DMS53 treated with DMSO at 0.1 percent for 48 hours (cell line): Measurements from ENCODE around the gene ERF.

Experiments used
- DNase-seq: peaks from one replicate; lab custom pipeline; 2025; ENCODE audit not compliant: unreplicated experiment; lab: John Stamatoyannopoulos, UW

Gene ERF

DNA sequence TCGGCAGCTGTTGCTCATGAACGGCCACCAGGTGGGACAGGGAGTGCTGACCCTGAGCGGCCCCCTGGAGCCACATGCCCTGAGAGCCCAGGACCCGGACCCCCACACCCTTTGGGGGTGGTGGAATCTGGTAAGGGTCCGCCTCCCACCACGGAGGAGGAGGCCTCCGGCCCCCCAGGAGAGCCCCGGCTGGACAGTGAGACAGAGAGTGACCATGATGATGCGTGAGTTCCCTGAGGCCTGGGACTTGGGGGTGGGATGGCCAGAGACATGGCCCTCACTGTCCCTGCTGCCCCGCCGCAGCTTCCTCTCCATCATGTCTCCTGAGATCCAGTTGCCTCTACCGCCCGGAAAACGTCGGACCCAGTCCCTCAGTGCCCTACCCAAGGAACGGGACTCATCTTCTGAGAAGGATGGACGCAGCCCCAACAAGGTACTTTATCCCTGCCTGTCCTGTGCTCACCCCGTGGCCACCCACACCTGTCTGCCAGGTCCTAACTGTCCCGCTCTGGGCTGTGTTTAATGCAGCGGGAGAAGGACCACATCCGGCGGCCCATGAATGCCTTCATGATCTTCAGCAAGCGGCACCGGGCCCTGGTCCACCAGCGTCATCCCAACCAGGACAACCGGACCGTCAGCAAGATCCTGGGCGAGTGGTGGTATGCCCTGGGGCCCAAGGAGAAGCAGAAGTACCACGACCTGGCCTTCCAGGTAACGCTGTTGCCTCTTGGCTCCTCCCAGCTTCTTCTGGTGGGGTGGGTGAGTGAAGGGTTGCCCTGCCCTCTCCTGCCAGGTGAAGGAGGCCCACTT is 32.3 kb upstream of the ERF start:
- DNase-seq: no peak

DNA sequence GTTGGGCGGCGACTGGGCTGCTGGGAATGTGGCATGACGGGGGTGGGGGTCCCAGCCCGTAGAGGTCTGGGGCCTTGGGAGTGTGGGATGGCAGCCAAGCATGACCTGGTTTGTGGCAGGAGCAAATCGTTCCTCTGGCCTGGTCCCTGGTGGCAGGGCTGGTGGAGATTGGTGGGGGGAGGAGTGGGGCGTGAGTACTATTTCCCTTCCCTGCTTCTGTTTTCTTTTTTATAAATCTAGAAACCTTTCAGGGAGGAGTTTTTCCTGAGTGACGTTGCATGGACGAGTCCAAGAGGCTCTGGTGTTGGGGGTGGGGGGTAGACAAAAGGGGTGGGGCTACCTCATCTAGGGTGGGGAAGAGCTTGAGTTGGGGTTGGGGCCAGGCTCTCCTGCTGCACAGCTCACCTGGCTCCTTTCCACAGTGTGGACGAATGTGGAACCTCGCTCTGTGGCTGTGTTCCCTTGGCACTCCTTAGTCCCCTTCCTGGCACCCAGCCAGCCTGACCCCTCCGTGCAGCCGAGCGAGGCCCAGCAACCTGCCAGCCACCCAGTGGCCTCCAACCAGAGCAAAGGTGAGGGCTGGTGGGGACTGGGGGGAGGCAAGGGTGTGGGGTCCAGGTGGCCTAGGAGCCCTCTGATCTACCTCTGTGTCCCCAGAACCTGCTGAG is 31.6 kb upstream of the ERF start:
- DNase-seq: no peak

DNA sequence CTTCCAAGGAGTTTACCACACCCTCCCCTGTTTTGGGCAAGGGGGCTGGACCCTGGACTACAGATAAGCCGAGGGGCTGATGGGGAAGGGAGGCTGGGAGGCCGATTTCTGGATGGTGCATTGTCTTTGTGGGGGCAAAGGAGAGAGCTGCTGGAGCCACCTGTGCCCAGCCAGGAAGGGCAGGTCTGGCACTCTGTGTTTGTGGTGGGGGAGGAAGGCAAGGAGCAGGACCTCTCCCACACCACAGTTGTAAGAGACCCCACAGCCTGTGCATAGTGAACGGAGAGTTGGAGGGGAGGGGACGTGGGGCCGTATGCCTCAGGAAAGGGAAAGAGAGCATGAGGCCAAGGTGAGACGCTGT is 31.0 kb upstream of the ERF start:
- DNase-seq: no peak

DNA sequence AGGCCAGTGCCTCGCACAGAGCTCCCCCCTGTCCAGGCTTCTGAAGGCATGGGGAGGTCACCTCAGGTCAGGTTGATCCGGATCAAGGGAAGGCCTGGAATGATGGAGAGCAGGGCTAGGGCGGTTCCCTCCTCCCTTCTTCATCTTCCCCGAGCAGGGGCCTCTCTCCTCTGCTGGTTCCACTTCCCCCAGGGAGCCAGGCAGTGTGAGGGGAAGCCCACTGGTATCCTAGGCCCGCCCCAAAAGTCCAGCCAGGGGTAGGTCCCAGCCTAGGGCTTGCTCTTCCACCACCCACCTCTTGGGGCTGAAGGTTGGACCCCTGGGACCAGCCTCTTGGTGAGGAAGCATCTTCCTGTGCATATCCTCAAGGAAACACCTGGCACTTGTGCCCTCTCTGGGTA is 30.6 kb upstream of the ERF start:
- DNase-seq: no peak

DNA sequence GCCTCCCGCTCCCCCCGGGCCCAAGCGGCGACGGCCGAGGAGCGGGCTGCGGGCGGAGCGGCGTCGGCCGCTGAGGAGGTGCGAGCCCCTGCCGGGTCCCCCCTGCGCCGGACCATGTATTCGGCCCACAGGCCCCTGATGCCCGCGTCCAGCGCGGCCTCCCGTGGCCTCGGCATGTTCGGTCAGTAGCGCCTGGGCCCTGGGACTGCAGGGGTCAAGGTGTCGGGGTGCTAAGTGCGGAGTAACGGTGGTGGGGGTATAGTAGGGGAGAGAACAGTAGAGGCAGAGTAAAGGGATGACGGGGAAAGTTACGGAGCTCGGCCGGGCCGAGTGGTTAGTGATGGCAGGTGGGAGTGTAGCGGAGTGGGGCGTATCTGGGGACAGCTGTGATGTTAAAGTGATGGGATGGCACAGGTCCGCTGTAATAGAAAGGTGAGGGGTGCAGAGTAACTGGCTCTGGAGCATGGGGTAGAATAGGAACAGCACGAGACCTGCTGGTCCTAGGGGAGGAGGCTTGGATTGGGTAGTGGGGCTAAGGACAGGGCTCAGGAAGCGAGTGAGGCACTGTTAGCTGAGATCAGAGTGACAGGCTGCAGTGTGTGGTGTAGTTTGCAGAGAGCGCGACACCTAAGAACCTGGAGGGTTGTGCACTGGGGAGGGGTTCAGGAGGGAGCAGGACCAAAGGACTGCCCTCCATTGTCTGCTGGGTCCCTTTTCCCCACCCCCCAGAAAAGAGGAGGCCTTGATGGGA is 29.8 kb upstream of the ERF start:
- no peak for DNase-seq

DNA sequence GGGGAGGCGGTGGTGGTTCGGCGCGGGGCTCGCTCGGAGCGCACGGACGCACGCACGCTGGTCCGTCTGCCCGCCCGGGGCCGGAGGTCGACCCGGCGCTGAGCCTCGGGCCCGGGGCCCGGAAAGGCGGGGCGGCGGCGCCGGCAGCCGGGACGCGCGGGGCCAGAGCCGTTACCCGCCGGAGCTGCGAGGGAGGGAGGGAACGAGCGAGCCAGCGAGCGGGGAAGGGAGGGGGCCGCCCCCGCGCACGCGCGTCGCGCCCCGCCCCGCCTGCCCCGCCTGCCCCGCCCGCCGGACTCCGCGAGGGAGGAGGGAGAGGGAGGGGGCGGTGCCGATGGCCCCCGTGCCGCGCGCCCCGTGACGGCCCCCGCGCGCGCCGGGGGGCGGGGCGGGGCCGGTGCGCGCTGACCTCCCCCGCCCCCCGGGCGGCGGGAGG is 29.2 kb upstream of the ERF start:
- DNase-seq: peak; percentile 49

DNA sequence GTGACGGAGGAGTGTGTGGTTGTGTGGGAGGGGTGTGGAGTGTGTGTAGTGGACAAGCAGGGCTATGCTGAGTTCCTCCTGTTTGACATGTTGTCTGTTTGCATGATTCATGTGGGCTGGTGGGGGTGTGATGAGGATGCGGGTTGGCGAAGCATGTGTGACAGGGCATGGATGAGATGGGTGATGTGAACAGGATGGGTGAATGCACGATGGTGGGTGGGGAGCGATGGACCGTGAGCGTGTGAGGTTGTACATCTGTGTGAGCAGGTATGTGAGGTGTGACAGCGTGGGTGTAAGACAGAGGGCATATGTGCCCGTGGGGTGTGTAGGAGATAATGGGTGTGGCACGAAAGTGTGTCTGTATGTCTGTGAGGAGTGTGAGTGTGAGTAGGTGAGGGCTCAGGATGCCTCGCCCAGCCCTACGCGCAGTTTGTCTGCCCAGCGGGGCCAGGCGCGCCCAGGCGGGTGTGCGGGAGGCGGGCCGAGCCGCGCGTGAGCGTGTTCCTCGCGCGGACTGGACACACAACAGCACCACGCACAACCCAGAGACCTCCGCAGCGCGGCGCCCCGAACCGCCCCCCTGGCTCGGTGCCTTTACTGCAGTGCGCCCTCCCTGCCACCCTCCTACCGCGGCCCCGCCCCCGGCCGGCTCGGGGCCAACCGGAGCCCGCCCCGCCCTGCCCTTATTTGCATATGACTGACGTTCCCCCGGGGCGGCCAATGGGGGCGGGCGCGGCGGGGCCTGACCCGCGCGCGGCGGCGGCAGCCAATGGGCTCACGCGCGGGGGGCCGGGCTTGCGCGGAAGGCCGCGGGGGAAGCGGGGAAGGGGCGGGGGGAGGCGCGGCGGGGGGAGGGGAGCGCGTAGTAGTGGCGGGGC is 28.5 kb upstream of the ERF start:
- peak; percentile 83 for DNase-seq

DNA sequence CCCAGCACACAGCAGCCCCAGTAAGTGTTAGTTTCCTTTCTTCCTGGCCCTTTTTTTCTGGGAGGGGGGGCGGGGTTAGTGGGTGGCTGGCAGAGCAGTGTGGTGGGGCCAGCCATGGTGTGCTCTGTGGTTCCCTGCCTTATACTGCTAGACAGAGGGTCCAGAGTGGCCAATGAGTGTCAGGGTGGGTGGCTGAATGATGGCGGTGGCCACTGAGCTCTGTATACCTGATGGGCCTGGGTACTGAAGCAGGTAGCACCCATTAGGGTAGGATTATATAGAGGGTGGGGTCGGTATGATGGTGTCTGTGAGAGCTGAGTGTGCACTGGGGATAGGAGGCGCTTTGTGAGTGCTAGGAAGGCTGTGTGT is 27.9 kb upstream of the ERF start:
- DNase-seq: no peak

DNA sequence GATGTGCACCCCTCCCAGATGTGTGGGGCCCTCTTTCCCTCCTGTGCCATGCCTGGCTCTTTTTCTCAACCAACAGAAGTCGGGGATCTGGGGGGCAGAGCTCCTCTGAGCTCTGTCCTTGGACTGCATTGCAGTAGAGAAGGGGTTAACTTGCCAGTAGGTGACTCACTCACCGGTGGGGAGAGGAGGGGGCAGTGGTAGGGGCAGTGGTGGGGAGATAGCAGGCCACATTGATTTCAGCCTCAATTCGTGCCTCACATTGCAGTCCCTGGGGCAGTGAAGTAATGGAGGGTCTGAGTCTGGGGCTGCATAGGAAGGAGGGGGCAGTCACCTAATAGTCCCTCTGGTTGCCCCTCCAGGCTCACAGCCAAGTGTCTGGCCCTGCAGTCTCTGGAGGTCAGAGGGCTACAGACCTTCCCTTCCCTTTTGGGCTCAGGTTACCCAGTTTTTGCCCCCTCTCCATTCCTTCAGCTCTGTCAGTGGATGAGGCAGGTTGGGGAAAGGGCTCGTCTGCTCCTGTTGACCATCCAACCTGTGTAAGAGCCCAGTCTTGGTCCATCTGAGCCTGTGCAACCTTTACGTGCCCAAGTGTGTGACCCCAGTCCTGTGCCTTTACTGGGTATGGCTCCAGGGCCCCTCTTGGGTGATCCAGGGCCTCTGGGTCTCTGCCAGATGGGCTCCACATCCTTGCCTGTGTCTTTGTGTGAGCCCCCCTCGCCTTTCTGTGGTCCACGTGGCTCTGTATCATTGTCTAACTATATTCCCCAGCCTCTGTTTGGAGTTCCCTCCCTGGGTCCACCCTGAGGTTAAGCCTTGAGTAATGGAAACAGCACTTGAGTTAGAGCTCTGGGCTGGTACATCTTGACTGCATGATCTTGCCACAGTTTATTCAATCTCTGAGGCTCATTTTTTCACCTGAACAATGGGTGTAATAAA is 27.2 kb upstream of the ERF start:
- DNase-seq: no peak

DNA sequence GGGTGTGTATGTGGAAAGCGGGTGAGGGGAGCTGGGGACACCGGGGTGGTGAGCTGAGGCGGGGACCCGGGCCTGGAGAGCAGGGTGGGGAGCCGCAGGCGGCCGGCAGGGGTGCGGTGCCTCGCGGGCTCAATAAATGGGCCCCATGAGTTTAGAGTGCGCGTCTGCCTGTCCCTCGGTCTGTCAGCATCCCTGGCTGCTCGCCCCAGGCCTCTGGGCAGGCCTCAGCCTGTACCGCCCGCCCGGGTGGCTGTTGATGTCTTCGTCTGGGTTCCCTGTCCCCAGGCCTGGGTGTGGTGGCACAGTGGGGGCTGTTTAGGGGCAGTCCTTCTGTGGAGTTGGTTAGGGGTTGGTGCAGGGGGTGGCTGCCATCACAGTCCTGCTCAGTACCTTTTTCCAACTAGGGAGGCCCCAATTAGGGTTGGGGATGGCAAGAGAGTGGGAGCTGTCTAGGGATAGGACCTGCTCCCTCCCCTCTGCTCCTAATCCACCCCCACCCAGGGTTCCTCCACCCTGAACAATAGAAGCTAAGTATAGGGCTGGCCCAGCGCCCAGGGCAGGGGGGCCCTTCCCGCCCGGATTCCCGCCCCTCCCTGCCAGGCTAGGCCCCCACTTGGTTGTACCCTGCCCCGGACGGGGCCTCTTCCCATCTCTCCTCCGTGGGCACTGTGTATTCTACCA is 26.4 kb upstream of the ERF start:
- no peak for DNase-seq

DNA sequence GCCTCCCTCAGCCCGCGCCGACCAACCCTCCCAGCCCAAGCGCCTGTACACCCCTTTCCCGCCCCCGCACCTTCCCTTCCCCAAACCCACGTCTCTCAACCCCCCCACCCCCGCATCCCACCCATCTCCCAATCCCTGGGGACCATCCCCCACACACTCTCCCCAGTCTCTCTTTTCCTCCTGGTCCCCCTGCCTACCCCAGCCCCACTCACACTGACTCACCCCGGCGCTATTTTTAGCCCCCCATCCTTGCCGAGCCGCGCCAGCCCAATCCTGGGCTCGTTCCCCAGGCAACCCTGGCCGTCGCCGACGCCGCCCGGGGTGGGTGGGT is 25.9 kb upstream of the ERF start:
- DNase-seq: no peak

DNA sequence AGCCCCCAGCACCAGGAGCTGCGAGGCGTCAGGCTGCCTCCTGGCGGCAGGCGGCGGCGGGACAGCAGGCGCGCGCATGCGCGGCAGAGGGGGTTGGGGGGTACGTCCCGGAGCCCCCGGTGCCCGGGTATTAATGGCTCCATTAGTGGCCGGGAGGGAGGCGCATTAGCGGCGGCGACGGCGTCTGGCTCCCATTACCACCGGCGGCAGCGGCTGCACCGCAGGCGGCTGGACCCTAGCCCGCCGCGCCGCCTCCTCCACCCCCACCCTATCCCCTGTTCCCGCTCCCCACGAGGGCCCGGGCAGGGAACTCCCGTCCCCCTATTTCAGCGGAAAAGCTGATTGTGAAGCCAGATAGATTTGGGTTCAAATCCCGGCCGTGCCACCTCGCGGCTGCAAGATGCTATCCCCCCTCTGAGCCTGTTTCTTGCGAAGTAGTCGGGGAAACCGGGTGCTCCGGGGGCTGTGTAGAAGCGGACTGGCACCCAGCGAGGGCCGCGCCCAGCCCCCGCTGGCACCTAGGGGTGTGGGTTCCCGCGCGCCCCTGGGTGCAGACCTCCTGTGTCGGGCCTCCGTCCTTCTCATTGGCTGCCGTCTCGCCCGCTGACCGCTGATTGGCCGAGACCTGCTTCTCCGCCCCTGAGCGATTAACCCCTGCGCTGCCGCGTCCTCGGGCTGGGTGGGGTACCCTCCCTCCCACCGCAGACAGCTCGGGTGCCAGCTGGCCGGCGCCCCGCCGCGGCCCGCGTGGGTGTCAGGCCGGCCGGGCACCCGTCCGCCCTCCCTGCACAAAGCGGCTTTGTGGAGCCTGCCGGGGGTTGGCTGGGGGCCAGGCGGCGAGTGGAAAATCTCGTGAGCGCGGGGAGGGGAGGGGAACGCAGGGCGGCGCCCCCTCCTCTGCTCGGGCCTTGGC is 25.2 kb upstream of the ERF start:
- peak; percentile 49 for DNase-seq

DNA sequence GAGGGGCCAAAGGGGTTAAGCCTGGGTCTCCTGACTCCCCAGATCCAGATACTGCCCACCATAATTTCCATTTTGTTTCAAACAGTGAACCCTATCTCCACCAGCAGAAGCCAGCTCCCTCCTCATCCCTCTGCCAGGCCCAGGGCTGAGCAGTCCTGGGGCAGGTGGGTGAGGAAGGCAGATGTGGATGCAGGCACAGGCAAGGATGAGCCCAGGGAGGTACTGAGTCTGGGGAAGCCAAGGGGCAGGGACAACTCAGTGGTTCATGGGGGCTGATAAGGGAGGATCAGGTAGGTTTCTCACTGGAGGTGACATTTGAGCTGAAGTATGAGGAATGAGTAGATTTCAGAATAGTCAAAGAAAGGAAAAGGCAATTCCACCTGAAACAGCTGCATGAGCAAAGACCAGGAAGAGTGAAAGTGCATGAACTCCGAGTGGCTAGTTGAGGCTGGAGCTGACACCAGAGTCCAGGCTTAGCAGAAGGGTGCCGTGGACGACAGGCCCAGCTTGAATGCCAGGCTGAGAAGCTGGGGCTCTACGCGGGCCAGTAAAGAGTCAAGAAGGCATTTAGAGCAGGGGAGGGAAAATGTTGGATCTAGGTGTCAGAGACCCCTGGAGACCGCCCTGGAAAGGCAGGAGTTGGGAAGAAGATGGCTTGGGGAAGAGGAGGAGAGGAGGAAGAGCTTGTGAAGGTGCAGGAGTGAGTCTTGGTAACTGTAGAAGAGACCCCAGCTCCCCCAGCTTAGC is 24.4 kb upstream of the ERF start:
- peak; percentile 38 for DNase-seq

DNA sequence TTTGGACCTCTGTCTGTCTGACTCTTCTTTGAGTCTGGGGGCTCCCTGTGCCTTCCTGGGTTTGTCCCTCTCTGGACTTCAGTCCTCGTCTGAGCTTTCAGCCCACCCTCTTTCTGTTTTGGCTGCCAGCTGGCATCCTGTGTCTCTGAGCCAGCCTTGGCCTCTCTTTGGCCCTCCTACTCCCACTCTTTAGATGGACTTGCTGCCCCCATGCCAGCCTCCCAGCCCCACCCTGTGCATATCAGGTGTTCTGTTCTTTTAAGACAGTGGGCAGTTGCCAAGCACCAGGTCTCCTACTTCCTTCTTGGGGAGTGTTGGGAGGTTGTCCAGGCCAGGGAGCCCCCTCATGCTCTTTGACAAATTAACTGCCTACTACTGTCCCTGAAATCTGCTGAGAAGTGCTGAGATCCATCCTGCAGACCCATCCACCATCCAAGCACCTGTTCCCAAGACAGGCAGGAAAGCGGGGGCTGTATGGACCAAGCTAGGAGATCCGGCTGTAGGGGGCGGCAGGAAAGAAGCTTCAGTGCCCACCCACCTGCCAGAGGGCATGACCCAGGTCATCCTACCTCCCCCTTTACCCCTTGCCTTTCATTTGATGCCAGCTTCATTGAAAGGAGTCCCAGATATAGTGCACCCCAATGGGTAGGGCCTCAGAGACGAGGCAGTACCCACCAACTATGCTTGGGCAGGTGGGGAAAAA is 23.7 kb upstream of the ERF start:
- DNase-seq: no peak

DNA sequence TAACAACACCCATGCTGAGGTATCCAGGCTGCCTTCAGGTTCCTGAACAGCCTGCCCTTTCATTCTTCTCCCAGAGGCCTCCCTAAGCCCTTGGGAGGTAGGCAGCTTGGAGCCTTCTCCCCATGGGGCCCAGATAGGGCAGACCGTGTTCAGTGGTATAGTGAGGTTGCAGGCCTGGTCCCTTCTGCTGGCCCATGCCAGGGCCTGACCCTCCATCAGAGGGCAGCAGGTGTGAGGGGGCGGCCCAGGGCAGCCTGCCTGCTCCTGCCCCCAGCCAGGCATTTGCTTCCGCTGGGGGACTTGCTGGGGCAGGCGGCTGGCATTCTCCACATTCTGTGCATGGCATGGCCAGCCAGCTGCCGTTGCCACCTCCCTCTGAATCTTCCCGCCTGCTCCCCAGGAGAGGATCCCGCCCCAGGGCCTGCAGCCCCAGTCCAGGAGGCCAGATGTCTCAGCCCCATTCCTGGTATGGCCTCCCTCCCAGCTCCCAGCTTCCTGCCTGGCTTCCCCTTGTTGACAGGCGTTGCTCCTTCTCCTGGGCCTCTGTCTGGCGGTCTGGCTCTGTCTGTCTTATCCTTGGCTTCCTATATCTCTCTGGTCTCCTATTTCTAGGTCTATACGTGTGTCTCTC is 23.0 kb upstream of the ERF start:
- DNase-seq: no peak

DNA sequence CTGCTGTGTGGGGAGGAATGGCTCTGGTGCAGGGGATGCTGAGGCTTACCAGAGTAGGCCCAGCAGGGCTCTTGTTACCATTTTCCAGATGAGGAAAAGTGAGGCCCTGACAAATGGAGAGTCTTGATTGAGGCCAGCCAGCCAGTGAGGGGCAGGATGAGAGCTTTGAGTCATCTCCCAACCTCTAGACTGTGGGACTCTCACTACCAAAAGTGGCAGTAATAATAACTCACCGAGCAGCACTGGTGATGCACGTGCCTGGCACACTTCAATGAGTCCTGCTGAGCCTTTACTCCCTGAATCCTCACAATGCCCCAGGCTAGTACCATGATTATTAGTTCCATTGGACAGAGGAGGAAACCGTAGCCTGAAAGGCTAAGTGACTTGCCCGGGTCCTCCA is 21.9 kb upstream of the ERF start:
- no peak for DNase-seq

DNA sequence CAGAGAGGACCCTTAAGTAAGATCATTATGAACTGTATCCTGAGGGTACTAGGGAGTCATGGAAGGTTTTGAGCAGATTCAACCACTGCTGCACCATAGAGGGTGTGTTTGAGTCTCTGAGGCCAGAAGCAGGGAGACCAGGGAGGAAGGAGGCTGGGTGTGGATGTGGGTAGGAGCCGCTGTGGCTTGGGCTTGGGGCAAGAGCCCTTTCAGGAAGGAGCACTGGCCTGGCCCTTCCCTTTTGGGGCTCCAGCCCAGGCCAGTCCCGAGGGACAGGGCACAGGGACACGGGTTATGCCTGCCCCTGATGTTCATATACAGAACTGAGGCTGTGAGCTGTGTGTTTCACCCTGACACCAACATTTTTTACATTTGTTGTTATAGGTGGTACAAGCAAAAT is 21.4 kb upstream of the ERF start:
- DNase-seq: no peak
